Ascending aorta (tissue), 2 donors: Measurements from ENCODE around the gene TMEM131L. TPM values are rescaled to one million over a fixed set of nuclear protein-coding genes. Genes with fewer than 3 reads are reported as not detected.
A peak's percentile ranks its signal among the peaks of the same experiment; 100 is the strongest.

Source experiments
- DNase-seq, 2 donors: peaks; one replicate each; pipeline ENCODE4 v3.0.0-alpha.2; 2019; ENCODE audit warnings: low spot score in 2 of 2
- H3K27ac ChIP-seq, 2 donors: fragments of 200-600 bp; sonication (generic); one replicate each; pipeline ENCODE4 v1.5.1; 2016 to 2017; ENCODE audit warnings: mild to moderate bottlenecking in 1 of 2
- H3K27me3 ChIP-seq: fragments of 200-600 bp; sonication (generic); one replicate; pipeline ENCODE4 v1.5.1; 2017
- H3K36me3 ChIP-seq, 2 donors: fragments of 200-600 bp; sonication (generic); one replicate each; pipeline ENCODE4 v1.5.1; 2016
- H3K4me1 ChIP-seq, 2 donors: fragments of 200-600 bp; sonication (generic); one replicate each; pipeline ENCODE4 v1.5.1; 2016 to 2017; ENCODE audit warnings: mild to moderate bottlenecking in 1 of 2
- H3K4me3 ChIP-seq, 2 donors: fragments of 200-600 bp; sonication (generic); one replicate each; pipeline ENCODE4 v1.5.1; 2016 to 2017; ENCODE audit warnings: mild to moderate bottlenecking in 1 of 2
- H3K9me3 ChIP-seq, 2 donors: fragments of 200-600 bp; sonication (generic); one replicate each; pipeline ENCODE4 v1.5.1; 2016
- CTCF ChIP-seq, 3 experiments: fragments of 200-600 bp in 2 of 3; fragments of 450-650 bp in 1 of 3; sonication (generic) in 2 of 3; IDR thresholded peaks; one replicate each; pipeline ENCODE4 v1.5.1; 2016 to 2019; ENCODE audit warnings: antibody characterized with exemption in 3 of 3, mild to moderate bottlenecking in 1 of 3, moderate library complexity in 1 of 3
- intact Hi-C: fragments of 100-400 bp; cut with DNase I; formaldehyde crosslinking; loops from one replicate; pipeline ENCODE4 v1.15.1; 2023
- total RNA-seq: library from RNA; depleted of rRNA; stranded (reverse); fragments of >200 nt; gene quantifications from one replicate; pipeline ENCODE4 v1.1.0, GENCODE V29; 2016

TMEM131L gene
- total RNA-seq, 1 donor from 2014 or later = 6.9 TPM

GRCh38 chr4:153591441-153591840 is 125.3 kb downstream of the TMEM131L start:
- H3K9me3 ChIP-seq = no peaks in the 10 kb centered on the region
- no peak overlapping the region for H3K4me3 ChIP-seq
- no peak for DNase-seq
- H3K27me3 ChIP-seq = no peaks in the 10 kb centered on the region
- intact Hi-C loops = no loop called here
- TF ChIP-seq CTCF (IDR thresholded peaks at IDR 0.05) = no peak
- H3K36me3 ChIP-seq = peaks cover 15 to 33% of the 10 kb centered on the region in 2 donors
- no peak overlapping the region for H3K27ac ChIP-seq
- H3K4me1 ChIP-seq = peaks cover 0 to 6% of the 10 kb centered on the region in 2 donors

GRCh38 chr4:153592064-153592463 is 125.9 kb downstream of the TMEM131L start:
- Histone ChIP-seq H3K27ac (no peak overlapping the region), H3K36me3 (peaks cover 15 to 33% of the 10 kb centered on the region in 2 donors), H3K9me3 (no peaks in the 10 kb centered on the region), H3K4me1 (peaks cover 0 to 6% of the 10 kb centered on the region in 2 donors), H3K4me3 (no peak overlapping the region), H3K27me3 (no peaks in the 10 kb centered on the region)
- intact Hi-C loops = no loop called here
- no peak for TF ChIP-seq CTCF (IDR thresholded peaks at IDR 0.05)
- no peak for DNase-seq

- intact Hi-C loops = no loop called here
- DNase-seq = no peak
- Histone ChIP-seq H3K36me3 (peaks cover 15 to 41% of the 10 kb centered on the region in 2 donors), H3K27me3 (no peaks in the 10 kb centered on the region), H3K9me3 (no peaks in the 10 kb centered on the region), H3K4me3 (no peak overlapping the region), H3K27ac (peak overlapping the region in 1 of 2 donors; percentile 60), H3K4me1 (peaks cover 0 to 6% of the 10 kb centered on the region in 2 donors)
- no peak for TF ChIP-seq CTCF (IDR thresholded peaks at IDR 0.05)
Measured at GRCh38 chr4:153593161-153593560, 127.0 kb downstream of the TMEM131L start.

- Histone ChIP-seq H3K27me3 (no peaks in the 10 kb centered on the region), H3K4me1 (peaks cover 0 to 6% of the 10 kb centered on the region in 2 donors), H3K27ac (peak overlapping the region; percentile 57 to 60), H3K9me3 (no peaks in the 10 kb centered on the region), H3K36me3 (peaks cover 14 to 39% of the 10 kb centered on the region in 2 donors), H3K4me3 (no peak overlapping the region)
- TF ChIP-seq CTCF (IDR thresholded peaks at IDR 0.05) = no peak
- no peak for DNase-seq
- intact Hi-C loops = no loop called here
Measured at GRCh38 chr4:153594210-153594609, 128.1 kb downstream of the TMEM131L start.

GRCh38 chr4:153595894-153596601 is 129.9 kb downstream of the TMEM131L start:
- DNase-seq = no peak
- Histone ChIP-seq H3K27me3 (no peaks in the 10 kb centered on the region), H3K9me3 (no peaks in the 10 kb centered on the region), H3K4me1 (peaks cover 0 to 6% of the 10 kb centered on the region in 2 donors), H3K36me3 (peaks cover 12 to 33% of the 10 kb centered on the region in 2 donors), H3K27ac (no peak overlapping the region), H3K4me3 (no peak overlapping the region)
- intact Hi-C loops = no loop called here
- no peak for TF ChIP-seq CTCF (IDR thresholded peaks at IDR 0.05)
